Mammary epithelial cell (primary cell): ENCODE data around the gene LINC01488.

Source experiments
- CTCF ChIP-seq, 2 donors: IDR thresholded peaks in 1 of 2; conservative IDR thresholded peaks in 1 of 2; 2 replicates each; pipeline ENCODE4 v1.5.1; 2011 to 2012; ENCODE audit warnings: inconsistent platforms in 2 of 2, low read length in 2 of 2, mild to moderate bottlenecking in 2 of 2, control low read depth in 1 of 2, low read depth in 1 of 2; ENCODE audit not compliant: insufficient read depth in 1 of 2; ENCODE audit errors: extremely low read depth in 1 of 2
- EZH2 ChIP-seq: IDR thresholded peaks from 2 replicates; pipeline ENCODE4 v1.6.1; 2012; ENCODE audit warnings: low read length, inconsistent platforms, borderline replicate concordance

GRCh38 chr11:69443968-69444364 lies 37.5 kb upstream of the LINC01488 start:
- TF ChIP-seq CTCF (conservative IDR thresholded peaks at IDR 0.05 in 1 of 2, IDR thresholded peaks at IDR 0.05 in 1 of 2; ENCODE audit: extremely low read depth in 1 of 2, insufficient read depth in 1 of 2, low read depth in 1 of 2, low read length in 2 of 2) = no peak
- no peak for TF ChIP-seq EZH2
